Kidney (tissue), 14 donors: Measurements from ENCODE around the gene LTA4H. TPM values are rescaled to one million over a fixed set of nuclear protein-coding genes. Genes with fewer than 3 reads are reported as not detected.

Experiments used
- DNase-seq, 5 donors: peaks; one replicate each; pipeline ENCODE4 v3.0.0-alpha.2; 2013 to 2020
- FAIRE-seq: peaks from 2 replicates; lab custom pipeline; 2012; peaks lifted over from hg19 to GRCh38; lab: Jason Lieb, UNC
- H3K27ac ChIP-seq, 2 donors: one replicate each; pipeline ENCODE4 v1.7.0; 2013; ENCODE audit warnings: low read depth in 2 of 2, low read length in 2 of 2, inconsistent platforms in 1 of 2
- H3K27me3 ChIP-seq: one replicate; pipeline ENCODE4 v1.7.1; 2013; ENCODE audit warnings: low read length, inconsistent platforms; ENCODE audit not compliant: control insufficient read depth, insufficient read depth
- H3K36me3 ChIP-seq, 3 donors: one replicate each; pipeline versions ENCODE4 v1.7.0 to v1.7.1; 2013; ENCODE audit warnings: low read length in 3 of 3, control low read depth in 1 of 3, inconsistent platforms in 1 of 3; ENCODE audit not compliant: insufficient read depth in 3 of 3, control insufficient read depth in 2 of 3
- H3K4me1 ChIP-seq, 3 donors: one replicate each; pipeline versions ENCODE4 v1.7.0 to v1.7.1; 2013; ENCODE audit warnings: low read length in 3 of 3, inconsistent platforms in 1 of 3, low read depth in 1 of 3; ENCODE audit not compliant: control insufficient read depth in 2 of 3, insufficient read depth in 2 of 3
- H3K4me3 ChIP-seq, 3 donors: one replicate each; pipeline versions ENCODE4 v1.7.0 to v1.8.1; 2013; ENCODE audit warnings: low read length in 3 of 3, control low read depth in 1 of 3, inconsistent platforms in 1 of 3
- H3K9ac ChIP-seq, 3 donors: one replicate each; pipeline versions ENCODE4 v1.7.0 to v1.7.1; 2013; ENCODE audit warnings: low read length in 3 of 3, control low read depth in 1 of 3, inconsistent platforms in 1 of 3
- H3K9me3 ChIP-seq, 3 donors: one replicate each; pipeline versions ENCODE4 v1.7.0 to v1.7.1; 2013; ENCODE audit warnings: low read length in 3 of 3, control low read depth in 1 of 3, inconsistent platforms in 1 of 3; ENCODE audit not compliant: control insufficient read depth in 2 of 3, insufficient read depth in 1 of 3
- CTCF ChIP-seq: IDR thresholded peaks from 3 replicates; pipeline ENCODE4 v1.5.1; 2012; ENCODE audit warnings: mild to moderate bottlenecking, moderate library complexity, borderline replicate concordance; ENCODE audit not compliant: insufficient read depth; ENCODE audit errors: extremely low read depth
- intact Hi-C: fragments of 100-400 bp; cut with DNase I; formaldehyde crosslinking; loops from one replicate; pipeline ENCODE4 v1.11.1; 2022
- polyA plus RNA-seq: library from polyadenylated mRNA; stranded (reverse); fragments of 350-450 nt; fragmentation: Illumina TruSeq; extraction: RNeasy Lipid Tissue Mini Kit (QIAGEN cat#74804); gene quantifications from one replicate; pipeline ENCODE4 v1.2.3, GENCODE V29; 2014; ENCODE audit warnings: low read depth, low replicate concordance; ENCODE audit not compliant: insufficient read depth
- total RNA-seq: library from RNA; stranded (reverse); fragmentation: NEBNext Ultra II Directional; extraction: Animal tissue kit (Norgen Biotek cat#: 25700); gene quantifications from one replicate; pipeline ENCODE4 v1.2.1, GENCODE V29; 2021
- donor health status: control.
- donor health status: control.
- donor health status: control.
- donor health status: control.
- donor health status: control.
- donor health status: DM: yes; HTN: yes; CAD: no.
- donor health status: Normal renal cell carcinoma (clear cell type).

Gene LTA4H
- total and polyA plus RNA-seq, 2 donors from 2014 or later: 56.5 to 57.4 TPM

GRCh38 chr12:95982602-95983001 is 52.8 kb downstream of the LTA4H start:
- TF ChIP-seq CTCF: no peak
- no peak overlapping the region for H3K4me3 ChIP-seq
- no peaks in the 10 kb centered on the region for H3K36me3 ChIP-seq
- no peaks in the 10 kb centered on the region for H3K27me3 ChIP-seq
- H3K9me3 ChIP-seq: no peaks in the 10 kb centered on the region
- no peaks in the 10 kb centered on the region for H3K4me1 ChIP-seq
- no peak for DNase-seq
- no peak for FAIRE-seq
- no peak overlapping the region for H3K9ac ChIP-seq
- intact Hi-C loops: no loop called here
- no peak overlapping the region for H3K27ac ChIP-seq

- Histone ChIP-seq H3K36me3 (no peaks in the 10 kb centered on the region), H3K9me3 (no peaks in the 10 kb centered on the region), H3K27ac (no peak overlapping the region), H3K4me1 (no peaks in the 10 kb centered on the region), H3K9ac (no peak overlapping the region), H3K4me3 (no peak overlapping the region), H3K27me3 (no peaks in the 10 kb centered on the region)
- DNase-seq: no peak
- FAIRE-seq: no peak
- intact Hi-C loops: no loop called here
- no peak for TF ChIP-seq CTCF
These were observed 55.0 kb downstream of the LTA4H start for GRCh38 chr12:95980437-95980836.

GRCh38 chr12:95978774-95979173 is 56.6 kb downstream of the LTA4H start:
- H3K9me3 ChIP-seq: no peaks in the 10 kb centered on the region
- H3K9ac ChIP-seq: no peak overlapping the region
- no peaks in the 10 kb centered on the region for H3K36me3 ChIP-seq
- H3K4me3 ChIP-seq: no peak overlapping the region
- DNase-seq (no peak), FAIRE-seq (no peak)
- no peaks in the 10 kb centered on the region for H3K27me3 ChIP-seq
- peaks cover 0 to 3% (median 0%) of the 10 kb centered on the region in 3 donors for H3K4me1 ChIP-seq
- H3K27ac ChIP-seq: no peak overlapping the region
- intact Hi-C loops: no loop called here
- TF ChIP-seq CTCF: no peak

GRCh38 chr12:95978351-95978750 is 57.0 kb downstream of the LTA4H start:
- intact Hi-C loops: no loop called here
- no peak for FAIRE-seq
- H3K27ac ChIP-seq: no peak overlapping the region
- H3K4me3 ChIP-seq: no peak overlapping the region
- no peaks in the 10 kb centered on the region for H3K27me3 ChIP-seq
- H3K9ac ChIP-seq: no peak overlapping the region
- no peaks in the 10 kb centered on the region for H3K36me3 ChIP-seq
- H3K4me1 ChIP-seq: peaks cover 0 to 3% (median 0%) of the 10 kb centered on the region in 3 donors
- H3K9me3 ChIP-seq: no peaks in the 10 kb centered on the region
- TF ChIP-seq CTCF: no peak
- no peak for DNase-seq
